AG09309 (cell line): ENCODE results near the gene POLD4.

ENCODE experiments used
- DNase-seq: peaks from one replicate; pipeline ENCODE4 v3.0.0-alpha.2; 2010; ENCODE audit warnings: low read depth
- H3K4me3 ChIP-seq: 2 replicates; pipeline ENCODE4 v1.5.1; 2011; ENCODE audit warnings: mild to moderate bottlenecking, low read depth, low read length, moderate library complexity; ENCODE audit not compliant: control insufficient read depth
- CTCF ChIP-seq: IDR thresholded peaks from 2 replicates; pipeline ENCODE4 v1.5.1; 2011; ENCODE audit warnings: mild to moderate bottlenecking, low read depth, low read length, inconsistent platforms; ENCODE audit not compliant: insufficient read depth, control insufficient read depth; ENCODE audit errors: missing control alignments

POLD4 gene

GRCh38 chr11:67378544-67378943, 25.2 kb upstream of the POLD4 start:
- no peak for TF ChIP-seq CTCF
- no peak for DNase-seq
- no peak overlapping the region for H3K4me3 ChIP-seq

GRCh38 chr11:67376873-67377808, 23.8 kb upstream of the POLD4 start:
- H3K4me3 ChIP-seq, result no peak overlapping the region
- DNase-seq, result no peak

GRCh38 chr11:67376063-67376820, 22.9 kb upstream of the POLD4 start:
- TF ChIP-seq CTCF, result no peak
- H3K4me3 ChIP-seq, result no peak overlapping the region
- no peak for DNase-seq

More at GRCh38 chr11:67376873-67377808, 23.8 kb upstream of the POLD4 start:
- no peak for TF ChIP-seq CTCF

GRCh38 chr11:67375320-67376055, 22.1 kb upstream of the POLD4 start:
- no peak for TF ChIP-seq CTCF
- DNase-seq, result no peak
- no peak overlapping the region for H3K4me3 ChIP-seq

GRCh38 chr11:67374571-67375281, 21.4 kb upstream of the POLD4 start:
- DNase-seq, result no peak
- H3K4me3 ChIP-seq, result peak overlapping the region; percentile 23
- no peak for TF ChIP-seq CTCF
